ENCODE measurements around the gene PRRG2.

DNA sequence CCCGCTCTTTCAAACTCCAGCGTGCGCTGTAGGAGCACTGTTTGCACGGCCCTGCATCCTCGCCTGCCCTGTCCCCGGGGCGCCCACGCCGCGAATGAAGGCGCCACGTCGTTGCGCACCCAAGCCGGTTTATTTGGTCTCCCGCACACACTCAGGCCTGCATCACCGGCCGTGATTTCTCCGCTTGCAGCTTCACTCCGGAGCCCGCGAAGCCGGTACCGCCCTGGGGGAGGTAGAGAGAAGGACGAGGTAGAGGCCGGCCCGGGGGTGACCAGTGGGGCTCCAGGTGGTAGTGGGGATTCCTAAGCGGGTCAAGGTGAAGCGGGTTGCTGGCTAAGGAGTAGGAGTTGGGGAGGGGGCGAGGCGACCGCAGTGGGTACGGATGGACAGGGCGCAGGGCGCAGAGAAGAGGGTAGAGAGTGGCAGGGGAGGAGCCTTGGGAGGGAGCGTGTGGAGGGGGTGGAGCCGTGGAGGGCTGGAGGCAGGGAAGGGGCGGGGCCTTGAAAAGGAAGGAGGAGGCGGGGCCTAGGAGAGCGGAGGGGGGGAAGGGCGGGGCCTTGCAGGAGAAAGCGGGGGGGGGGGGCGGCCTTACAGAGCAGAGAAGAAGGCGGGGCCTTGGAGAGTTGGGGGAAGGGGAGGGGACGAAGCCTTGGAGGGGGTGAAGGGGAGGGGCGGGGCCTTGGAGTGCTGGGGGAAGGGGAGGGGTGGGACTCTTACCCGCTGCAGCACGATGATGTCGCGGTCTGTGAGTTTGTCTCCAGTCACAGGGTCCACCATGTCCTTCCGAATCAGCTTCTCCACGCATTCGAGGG lies 25.3 kb upstream of the PRRG2 start:
- TF ChIP-seq, protein P1, sequence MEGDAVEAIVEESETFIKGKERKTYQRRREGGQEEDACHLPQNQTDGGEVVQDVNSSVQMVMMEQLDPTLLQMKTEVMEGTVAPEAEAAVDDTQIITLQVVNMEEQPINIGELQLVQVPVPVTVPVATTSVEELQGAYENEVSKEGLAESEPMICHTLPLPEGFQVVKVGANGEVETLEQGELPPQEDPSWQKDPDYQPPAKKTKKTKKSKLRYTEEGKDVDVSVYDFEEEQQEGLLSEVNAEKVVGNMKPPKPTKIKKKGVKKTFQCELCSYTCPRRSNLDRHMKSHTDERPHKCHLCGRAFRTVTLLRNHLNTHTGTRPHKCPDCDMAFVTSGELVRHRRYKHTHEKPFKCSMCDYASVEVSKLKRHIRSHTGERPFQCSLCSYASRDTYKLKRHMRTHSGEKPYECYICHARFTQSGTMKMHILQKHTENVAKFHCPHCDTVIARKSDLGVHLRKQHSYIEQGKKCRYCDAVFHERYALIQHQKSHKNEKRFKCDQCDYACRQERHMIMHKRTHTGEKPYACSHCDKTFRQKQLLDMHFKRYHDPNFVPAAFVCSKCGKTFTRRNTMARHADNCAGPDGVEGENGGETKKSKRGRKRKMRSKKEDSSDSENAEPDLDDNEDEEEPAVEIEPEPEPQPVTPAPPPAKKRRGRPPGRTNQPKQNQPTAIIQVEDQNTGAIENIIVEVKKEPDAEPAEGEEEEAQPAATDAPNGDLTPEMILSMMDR (IDR thresholded peaks at IDR 0.05; ENCODE audit: borderline replicate concordance, extremely low read depth, low read length, poor library complexity, severe bottlenecking): no peak
- TF ChIP-seq EZH2 (IDR thresholded peaks at IDR 0.05; ENCODE audit: borderline replicate concordance, low read depth, low read length, severe bottlenecking): no peak

Measured in DND-41 (cell line).